T-helper 17 cell (primary cell): Measurements from ENCODE around the gene CD109. TPM values are rescaled to one million over a fixed set of nuclear protein-coding genes. Genes with fewer than 3 reads are reported as not detected.

Experiments used
- total RNA-seq, 4 donors: library from RNA in 2 of 4; stranded (reverse) in 2 of 4; gene quantifications; one replicate each; pipeline ENCODE4 v1.2.3 and lab custom pipeline; 2022 to 2026

Gene CD109
- total RNA-seq, 2 donors from 2014 or later: 0.30 to 0.83 TPM

Other genes with a start within 250 kb of the CD109 start
- 10 to 100 TPM; 18.9 to 21.4 TPM for gene CGAS, start 243.9 kb upstream of the CD109 start, total RNA-seq
- gene MTO1, start 234.5 kb upstream of the CD109 start, total RNA-seq: 10 to 100 TPM; 37.1 to 47.4 TPM
- gene EEF1A1, start 175.2 kb upstream of the CD109 start, total RNA-seq: over 10,000 TPM; 15,315 to 15,954 TPM
- 1 to 10 TPM; 6.6 to 9.2 TPM for gene SLC17A5, start 42.2 kb upstream of the CD109 start, total RNA-seq